GM10266 (cell line): Measurements from ENCODE around the gene ZSWIM4.

Source experiments
- DNase-seq: peaks from one replicate; pipeline ENCODE4 v3.0.0; 2012; ENCODE audit errors: extremely low spot score
- TF ChIP-seq, protein P1 (sequence below): IDR thresholded peaks from 2 replicates; pipeline ENCODE4 v1.5.1; 2012; ENCODE audit warnings: mild to moderate bottlenecking, low read depth; ENCODE audit not compliant: control insufficient read depth, insufficient read depth; ENCODE audit errors: missing control alignments

Gene ZSWIM4

DNA sequence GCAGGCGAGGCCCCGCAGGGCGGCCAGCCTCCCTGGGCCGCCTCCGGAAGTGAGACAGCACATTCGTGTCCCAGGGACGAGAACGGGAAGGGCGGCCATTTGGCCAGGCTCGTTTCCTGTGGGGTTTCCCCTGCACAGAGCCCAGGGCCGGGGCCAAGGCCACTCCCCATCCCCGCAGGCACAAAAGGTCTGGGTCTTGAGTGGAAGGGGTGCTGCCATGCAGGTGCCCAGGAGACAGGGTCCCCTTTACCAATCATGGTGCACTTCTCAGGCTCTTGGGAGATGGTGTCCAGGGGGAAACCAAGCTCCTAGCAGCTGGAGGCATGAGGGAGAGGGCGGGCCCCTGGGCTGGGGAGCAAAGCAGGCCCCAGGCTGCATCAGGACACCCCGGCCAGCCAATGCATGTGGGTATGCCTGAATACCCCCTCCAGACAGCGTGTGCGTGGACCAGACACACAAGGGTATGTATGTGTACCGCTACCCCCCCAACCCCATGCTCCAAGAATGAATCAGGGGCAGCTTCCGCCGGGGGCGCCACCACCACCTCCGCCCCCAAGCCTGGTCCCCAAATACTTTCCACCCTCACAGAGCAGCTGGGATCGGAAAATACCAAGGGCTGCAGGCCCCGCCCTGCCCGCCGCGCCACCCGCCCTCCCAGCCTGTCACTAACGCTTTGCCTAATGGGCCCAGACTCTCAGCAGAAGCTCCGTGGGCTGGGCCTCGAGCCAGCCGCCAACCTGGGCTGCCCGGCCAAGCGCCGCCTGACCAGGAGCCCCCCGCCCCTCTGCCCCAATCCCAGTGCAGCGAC is 44.1 kb downstream of the ZSWIM4 start:
- TF ChIP-seq, protein P1, sequence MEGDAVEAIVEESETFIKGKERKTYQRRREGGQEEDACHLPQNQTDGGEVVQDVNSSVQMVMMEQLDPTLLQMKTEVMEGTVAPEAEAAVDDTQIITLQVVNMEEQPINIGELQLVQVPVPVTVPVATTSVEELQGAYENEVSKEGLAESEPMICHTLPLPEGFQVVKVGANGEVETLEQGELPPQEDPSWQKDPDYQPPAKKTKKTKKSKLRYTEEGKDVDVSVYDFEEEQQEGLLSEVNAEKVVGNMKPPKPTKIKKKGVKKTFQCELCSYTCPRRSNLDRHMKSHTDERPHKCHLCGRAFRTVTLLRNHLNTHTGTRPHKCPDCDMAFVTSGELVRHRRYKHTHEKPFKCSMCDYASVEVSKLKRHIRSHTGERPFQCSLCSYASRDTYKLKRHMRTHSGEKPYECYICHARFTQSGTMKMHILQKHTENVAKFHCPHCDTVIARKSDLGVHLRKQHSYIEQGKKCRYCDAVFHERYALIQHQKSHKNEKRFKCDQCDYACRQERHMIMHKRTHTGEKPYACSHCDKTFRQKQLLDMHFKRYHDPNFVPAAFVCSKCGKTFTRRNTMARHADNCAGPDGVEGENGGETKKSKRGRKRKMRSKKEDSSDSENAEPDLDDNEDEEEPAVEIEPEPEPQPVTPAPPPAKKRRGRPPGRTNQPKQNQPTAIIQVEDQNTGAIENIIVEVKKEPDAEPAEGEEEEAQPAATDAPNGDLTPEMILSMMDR = peak; percentile 8
- peak; percentile 91 for DNase-seq

DNA sequence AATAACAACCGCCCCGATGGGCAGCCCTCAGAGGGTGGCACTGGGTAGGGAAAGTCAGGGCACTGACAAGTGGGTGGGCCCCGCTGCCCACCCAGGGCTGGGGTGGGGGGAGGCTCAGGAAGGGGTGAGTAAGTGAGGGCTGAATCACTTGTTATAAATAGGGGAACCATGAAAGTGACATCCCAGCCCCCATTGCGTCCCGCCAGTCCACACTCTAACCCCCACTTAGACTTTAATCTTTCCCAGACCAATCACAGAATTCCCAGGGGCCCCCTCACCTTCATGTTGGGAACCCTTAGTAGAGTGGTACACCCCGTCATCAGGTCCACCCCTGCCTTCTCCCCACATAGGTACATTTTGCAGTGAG is 44.7 kb downstream of the ZSWIM4 start:
- TF ChIP-seq, protein P1 = no peak
- no peak for DNase-seq

DNA sequence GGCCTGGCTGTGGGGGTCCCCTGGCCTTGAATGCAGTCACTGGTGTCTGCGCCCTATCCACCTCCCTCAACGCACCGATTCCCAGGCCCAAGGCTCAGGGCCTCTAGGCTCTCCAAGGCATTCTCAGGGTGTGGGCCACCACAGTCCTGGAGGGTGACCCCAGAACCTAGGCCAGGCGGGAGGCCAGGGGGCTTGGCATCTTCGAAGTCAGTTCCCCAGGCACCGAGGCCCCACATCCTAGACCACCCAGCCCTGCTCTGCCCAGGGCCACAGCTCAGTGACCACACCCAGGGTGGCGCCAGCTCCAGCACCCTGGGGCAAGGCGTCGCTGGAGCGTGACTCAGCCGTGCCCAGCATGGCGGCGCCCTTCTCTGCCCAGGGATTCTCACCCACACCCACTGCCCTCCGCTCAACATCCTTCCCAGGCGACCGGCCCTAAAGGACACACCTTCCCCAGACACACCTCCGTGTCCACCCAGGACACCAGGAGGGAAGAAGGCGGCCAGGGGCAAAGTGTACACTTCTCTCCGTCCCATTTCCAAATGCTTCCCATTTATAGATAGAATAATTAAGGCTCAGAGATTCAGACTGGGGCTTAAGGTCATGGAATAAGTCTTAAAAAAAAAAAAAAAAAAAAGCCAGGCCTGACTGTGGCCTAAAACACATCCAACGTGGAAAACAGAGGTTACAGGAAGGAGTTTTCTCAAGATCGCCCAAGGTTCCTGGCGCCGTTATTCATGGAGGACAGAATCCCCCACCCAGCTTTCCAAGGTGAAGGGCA is 45.3 kb downstream of the ZSWIM4 start:
- DNase-seq = no peak
- TF ChIP-seq, protein P1 = peak; percentile 13

DNA sequence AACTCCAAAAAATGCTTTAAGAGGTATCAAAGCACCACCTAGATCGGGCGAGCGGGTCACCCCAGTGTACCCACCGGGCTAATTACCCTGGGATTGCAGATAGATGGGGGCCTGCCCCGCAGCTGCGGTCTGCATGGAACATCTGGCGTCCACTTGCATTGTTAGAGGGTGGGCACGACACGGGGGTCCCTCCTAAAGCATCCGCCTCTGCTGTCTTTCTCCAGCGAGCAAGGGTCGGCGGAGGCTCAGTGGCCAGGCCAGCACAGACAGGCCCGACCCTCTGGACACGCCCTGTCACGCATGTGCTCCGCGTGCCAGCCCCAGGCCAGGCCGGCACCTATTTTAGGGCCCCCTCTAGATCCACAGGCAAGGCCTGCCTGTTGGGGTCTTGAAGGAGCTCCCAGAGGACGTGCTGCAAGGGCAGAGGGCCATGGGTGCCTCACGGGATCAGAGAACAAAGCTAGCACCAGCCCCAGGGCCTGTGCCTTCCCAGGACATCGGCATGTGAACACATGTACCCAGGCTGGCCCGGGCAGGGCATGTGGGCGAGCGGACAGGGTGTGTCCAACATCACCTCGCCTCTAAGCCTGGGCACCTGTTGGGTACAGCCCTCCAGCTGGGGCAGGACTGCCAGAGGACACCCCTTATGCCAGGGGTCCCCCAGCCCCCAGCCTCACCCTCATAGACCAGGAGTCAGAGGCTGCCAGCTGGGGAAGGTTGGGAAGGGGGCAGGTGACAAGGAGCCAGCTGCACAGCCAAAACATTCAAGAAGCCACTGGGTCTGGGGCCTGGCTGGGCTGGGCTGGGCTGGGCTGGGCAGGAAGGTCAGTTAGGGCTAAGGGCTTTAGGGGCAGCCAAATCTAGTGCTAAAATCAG is 46.1 kb downstream of the ZSWIM4 start:
- DNase-seq = no peak
- TF ChIP-seq, protein P1 = no peak

DNA sequence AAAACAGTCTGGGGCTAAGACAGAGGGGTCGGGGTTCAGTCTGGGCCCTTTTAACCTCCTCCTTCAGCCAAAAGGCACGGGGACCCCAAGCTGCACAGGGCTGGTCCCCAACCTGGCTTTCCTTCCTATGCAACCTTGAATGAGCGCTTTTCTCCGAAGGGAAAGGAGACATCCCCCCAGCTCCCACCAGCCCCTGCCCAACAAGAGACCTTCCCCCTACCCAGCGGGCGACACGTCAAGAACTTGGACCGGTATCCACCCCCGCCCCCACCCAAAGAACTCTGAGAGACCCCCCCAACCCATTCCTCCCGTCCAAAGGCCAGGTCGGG is 46.7 kb downstream of the ZSWIM4 start:
- DNase-seq = no peak
- TF ChIP-seq, protein P1 = no peak

DNA sequence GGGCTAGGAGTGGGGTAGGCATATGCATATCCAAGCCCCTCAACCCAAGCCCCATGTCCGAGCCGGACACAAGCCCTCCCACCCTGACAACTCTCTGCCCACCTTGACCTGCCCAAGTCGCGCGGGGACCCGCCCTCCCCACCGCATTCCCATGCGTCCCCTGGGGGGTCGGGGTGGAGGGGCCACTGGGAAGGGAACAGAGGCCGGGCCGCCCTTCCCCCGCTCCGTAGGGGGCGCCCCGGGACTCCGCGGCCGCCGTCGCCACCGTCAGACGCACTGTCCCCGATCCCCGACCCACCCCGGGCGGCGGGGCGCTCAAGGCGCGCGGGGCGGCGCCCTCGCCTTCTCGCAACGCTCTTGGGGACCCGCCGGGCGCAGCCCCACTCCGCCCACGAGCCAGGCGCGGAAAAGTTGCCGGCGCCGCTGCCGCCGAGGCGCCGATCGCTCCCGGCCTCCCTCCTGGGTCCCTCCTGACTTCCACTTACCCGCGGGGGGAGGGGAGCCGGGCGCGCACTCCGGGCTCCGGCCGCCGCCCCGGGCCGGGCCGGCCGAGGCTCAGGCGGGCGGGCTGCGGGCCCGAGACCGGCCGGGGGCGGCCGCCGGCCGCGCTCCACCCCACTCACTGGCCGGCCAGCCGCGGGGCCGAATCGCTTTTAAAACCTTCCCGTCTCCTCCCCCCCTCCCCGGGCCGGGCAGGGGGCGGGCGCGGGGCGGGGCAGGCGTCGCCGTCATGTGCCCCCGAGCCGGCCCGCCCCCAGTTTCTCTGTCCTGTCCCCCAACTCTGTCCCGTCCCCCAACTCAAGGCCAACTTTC is 47.3 kb downstream of the ZSWIM4 start:
- TF ChIP-seq, protein P1 = peak; percentile 28
- DNase-seq = peak; percentile 92
